GM18507 (cell line): Measurements from ENCODE around the gene KRT6A.
"Not testable (repeated sequence)": the region's sequence is repeated elsewhere in the genome, so short reads cannot be mapped to it uniquely, and the experiment has no call there.

Experiments
- DNase-seq: peaks from one replicate; pipeline ENCODE4 v3.0.0; 2011; ENCODE audit warnings: low read depth; ENCODE audit not compliant: insufficient read length; ENCODE audit errors: extremely low spot score
- FAIRE-seq: peaks from 2 replicates; lab custom pipeline; 2011; peaks lifted over from hg19 to GRCh38; lab: Jason Lieb, UNC

The KRT6A gene

DNA sequence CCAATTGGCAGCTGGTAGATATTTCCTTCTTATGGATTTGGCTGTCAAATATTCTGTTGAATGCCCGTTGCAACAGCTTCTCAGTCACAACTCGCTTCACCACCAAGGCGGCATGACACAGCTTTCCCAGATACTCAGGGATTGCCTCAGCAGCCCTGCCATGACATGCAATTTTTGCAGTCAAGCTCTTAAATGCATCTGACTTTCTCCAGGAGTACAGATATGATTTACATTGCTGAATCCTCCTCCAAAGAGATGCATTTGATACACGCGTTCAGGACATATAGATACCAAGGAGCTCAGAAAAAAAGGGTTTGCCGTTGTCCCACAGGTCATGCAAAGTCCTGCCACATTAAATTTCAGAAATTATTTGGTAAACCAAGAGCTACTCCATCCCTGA lies 20.7 kb upstream of the KRT6A start:
- DNase-seq: no peak

DNA sequence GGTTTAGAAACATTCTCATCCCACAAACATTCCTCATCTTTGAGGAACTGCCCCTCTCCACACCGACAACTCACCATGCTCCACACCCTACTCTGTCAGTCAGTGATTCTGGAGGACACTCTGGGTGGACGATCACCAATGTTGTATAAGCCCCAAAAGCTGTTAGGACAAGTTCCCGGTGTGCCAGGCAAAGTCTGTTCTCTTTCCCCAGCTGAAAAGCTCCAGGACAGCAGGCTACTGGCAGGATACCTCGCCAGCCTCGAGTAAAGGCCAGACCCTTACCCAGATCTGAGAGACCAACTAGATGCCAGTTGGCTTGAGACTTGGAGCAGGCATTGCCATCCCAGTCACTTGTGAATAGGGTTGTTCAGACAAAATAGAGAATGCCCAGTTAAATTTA lies 15.2 kb upstream of the KRT6A start:
- no peak for FAIRE-seq
- DNase-seq: no peak

More for the DNA sequence above, 20.7 kb upstream of the KRT6A start:
- FAIRE-seq: no peak

DNA sequence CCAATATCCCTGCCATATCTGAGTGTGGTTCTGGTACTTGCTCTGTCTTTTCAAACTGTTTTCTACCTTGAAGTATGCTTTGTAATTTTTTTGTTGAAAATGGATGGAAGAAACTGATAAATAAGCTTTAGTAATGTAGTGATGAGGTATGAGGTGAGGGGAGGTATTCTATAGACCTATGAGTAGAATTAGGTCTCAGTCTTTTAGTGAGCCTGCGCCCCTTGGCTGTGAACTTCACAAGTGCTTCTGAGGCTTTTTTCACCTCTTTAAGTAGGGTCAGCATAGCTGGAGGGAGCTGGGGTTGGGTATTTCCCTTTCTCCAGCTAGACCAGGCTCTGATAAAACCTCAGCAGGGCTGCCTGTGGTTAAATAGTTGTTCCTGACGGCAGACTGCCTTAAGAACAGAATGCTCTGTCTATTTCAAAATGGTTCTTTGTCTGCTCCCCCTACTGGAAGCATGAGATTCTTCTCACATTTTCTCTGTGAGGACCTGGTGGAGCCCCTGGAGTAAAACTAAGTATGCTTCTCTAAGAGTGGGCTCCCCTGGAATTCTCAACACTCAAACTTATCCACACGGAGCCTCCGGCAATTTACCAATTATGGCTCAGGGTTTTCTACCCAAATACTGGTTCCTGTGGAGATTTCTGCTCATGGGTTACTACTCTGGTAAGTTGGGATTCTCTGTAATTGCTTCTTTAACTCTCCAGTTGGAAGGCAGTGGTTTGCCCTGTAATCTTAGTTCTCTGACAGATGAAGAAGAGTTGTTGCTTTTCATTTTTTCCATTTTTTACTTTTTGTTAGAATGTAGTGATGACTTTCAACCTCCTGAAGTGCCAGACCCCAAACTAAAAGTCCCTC lies 14.0 kb upstream of the KRT6A start:
- FAIRE-seq (peak; percentile 44), DNase-seq (no peak)

DNA sequence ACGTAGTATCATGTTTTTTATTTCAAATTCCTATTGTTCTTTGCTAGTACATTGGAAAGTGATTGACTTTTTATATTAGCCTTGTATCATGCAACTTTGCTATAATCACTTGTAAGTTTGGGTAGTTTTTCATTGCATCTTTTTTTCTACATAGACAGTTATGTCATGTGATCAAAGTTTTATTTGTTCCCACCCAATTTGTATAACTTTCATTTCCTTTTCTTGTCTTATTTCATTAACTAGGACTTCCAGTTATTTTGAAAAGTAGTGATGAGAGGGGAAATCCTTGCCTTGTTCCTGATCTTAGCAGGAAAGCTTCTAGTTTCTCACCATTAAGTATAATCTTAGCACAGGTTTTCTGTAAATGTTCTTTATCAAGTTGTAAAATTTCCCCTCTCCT lies 9.8 kb upstream of the KRT6A start:
- DNase-seq: no peak
- FAIRE-seq: no peak

DNA sequence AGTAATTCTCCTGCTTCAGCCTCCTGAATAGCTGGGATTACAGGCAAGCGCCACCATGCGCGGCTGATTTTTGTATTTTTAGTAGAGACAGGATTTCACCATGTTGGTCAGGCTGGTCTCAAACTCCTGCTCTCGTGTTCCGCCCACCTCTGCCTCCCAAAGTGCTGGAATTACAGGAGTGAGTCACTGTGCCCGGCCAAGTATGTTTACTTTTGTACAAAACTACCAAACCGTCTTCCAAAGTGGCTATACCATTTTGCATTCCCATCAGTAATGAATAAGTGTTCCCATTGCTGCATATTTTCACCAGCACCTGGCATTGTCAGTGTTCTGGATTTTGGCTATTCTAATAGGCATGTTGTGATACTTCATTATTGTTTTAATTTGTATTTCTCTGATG lies 8.4 kb upstream of the KRT6A start:
- DNase-seq: no peak
- no peak for FAIRE-seq

DNA sequence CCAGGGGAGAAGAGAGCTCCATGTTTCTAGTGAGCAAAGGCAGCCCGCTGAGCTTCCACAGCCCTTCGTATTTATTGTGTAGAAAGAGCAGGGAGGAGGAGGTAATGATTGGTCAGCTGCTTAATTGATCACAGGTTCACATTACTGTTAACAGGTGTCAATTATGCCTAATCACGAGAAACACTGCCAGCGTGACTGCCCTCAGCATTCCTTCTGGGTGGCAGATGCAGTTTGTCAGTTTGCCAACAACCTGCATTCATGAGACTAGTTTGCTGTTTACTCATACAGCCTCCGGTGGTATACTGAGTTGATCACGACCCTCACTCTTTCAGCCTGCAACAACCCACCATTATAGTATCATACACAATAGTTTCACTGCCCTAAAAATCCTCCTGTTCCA lies 7.5 kb upstream of the KRT6A start:
- not testable (repeated sequence) for DNase-seq

DNA sequence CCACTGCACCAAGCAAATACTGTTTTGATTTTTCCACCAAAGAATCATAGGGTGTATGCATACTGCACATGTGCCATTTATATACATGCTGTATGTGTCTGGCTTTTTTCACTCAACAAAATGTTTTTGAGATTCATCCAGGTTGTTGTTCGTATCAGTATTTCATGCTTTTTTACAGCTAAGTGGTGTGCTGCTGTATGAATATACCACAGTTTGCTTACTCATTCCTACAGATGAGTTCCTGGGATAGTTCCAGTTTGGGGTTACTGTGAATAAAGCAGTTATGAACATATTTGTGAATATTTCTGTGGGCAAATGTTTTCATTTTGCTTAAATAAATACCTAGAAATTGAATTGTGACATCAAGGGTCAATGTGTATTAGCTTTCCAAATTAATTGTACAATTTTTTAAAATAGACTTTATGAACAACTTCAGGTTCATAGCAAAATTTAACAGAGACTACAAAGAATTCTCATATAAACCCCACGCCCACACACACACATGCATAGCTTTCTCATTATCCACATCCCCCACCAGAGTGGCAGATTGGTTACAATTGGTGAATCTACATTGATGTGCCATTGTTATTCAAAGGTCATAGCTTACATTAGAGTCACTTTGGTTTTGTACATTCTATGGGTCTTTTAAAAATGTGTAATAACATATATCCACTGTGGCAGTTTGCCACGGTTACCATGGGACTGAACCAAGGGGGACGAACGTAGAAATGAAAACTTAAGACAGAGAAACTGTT lies 6.9 kb upstream of the KRT6A start:
- no peak for DNase-seq
- FAIRE-seq: no peak

More for the DNA sequence above, 7.5 kb upstream of the KRT6A start:
- FAIRE-seq: not testable (repeated sequence)

DNA sequence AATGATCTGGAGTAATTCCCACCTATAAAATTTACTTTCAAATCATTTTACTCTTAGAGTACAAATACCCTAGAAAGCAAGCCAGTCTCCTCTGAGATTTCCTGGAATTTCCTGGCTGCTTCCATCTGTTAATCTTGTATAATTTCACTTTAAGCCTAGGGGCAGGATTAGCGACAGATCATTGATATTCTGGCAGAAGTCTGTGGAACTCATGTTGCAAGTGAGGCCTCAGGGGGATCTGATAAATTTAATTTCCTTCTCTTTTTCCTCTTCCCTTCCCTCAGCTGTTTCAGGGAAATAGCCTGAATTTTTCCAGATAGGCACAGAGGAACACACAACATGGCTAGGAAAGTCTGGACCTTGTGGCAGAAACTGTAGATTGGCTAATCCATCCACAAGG lies 5.9 kb upstream of the KRT6A start:
- DNase-seq (no peak), FAIRE-seq (no peak)

DNA sequence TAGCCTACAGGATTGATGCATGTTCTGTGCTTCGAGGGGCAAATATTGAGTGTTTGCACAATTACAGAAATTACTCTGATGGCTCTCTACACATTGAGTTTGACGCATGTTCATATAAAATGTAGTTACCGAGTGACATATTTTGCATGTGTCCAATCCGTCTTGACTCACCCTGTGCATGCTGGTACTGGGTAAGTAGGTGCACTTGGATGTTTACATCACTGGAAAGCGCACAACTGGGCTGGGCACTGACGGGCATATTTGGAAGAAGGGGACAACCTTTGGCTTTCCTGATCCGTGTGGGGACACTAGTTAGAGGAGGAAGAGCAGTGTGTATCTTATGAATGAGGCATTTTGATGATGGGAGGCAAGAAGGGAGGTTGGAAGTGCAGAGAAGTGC lies 4.9 kb upstream of the KRT6A start:
- FAIRE-seq (no peak), DNase-seq (no peak)

DNA sequence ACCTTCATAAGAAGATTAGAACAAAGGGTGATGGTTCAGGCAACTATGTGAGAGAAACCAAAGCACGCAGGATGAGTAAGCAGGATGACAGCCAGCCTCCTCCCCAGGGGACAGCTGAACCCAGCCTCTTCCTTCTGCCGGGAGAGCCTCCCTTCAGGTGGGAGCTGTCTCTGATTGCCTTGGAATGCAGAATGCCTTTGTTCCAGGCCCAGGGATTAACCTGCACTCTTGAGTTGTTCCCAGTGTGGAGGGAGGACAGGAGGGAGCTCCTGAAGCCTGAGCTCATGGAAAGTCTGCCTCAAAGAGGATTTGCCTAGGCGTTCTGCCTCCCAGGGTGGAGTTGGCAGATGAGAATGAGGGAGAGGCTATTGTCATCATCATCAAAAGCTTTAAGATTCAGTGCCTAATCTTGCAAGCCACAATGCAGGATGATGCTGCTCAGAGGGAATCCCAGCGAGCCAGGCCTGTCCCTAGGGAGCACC lies 3.6 kb upstream of the KRT6A start:
- FAIRE-seq (no peak), DNase-seq (no peak)

DNA sequence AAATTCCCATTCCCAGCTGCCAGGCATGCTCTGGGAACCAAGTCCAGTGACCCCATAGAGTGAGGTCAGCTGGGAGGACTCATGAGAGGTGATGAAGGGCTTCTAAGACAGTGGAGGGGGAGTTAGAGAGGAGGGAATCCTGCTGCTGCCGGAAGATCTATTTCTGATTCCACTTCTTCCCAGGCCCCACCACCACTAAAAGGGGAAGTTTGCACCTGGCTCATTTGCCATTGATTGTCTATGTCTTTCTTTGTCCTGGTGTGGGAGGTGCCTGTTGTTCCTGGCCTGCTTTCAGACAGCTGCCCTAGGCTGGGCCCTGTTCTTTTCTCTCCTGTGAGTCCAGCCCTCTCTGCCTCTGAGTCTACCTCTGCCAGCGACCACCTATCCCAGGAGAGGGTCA lies 3.0 kb upstream of the KRT6A start:
- DNase-seq (no peak), FAIRE-seq (no peak)

DNA sequence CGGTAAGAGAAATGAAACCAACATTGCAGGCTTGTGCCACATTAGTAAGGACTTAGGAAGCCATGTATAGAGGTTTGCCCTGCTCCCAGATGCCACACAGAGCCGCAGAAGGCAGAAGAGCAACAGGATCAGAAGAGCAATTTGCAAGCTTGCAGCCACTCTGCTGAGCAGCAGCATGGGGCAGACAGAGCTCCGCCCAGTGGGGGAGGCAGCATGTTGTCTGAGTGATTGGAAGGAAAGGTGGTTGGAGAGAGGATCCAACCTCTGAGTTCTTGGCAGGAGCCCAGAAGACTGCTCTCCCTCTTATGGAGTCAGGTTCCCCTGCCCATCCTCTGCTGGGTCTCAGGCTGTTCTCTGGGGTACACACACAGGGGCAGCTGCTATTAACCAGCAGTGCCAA lies 2.3 kb upstream of the KRT6A start:
- DNase-seq: no peak
- no peak for FAIRE-seq

DNA sequence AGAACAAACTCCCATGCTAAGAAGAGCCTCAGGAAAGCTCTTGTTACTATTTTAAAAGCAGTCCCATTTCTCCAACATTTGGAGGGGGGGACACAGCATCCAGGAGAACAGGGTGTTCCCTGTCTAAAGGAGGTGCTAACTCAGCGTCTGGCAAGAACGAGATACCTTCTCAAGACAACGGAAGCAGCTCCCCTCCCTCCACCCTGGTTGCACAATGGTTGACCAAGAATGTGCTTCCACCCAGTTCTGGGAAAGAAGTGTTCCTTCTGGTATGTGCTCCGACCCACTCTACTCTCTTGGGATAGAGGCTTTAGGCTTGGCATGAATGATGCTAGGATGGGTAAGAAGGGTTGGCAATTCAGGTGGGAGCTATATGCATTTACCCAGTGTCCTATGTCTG lies 1.5 kb upstream of the KRT6A start:
- no peak for DNase-seq
- FAIRE-seq: no peak

DNA sequence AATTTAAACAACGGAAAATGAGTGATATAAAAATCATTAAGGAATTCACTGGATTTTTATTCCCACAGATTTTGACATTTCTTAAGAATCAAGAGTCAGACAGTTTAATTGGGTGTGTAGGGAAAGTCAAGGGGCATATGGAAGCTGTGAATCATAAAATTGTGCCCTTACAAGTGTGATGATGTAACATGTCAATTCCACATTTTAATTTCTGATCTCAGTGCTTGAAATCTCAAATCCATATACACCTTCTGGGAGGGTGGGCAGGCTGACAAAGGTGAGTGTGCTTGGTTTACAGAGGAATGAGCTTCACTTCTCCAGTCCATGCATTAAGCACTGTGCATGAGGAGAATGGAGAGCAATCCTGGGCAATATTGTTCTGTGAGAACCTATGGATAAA lies 1.0 kb upstream of the KRT6A start:
- FAIRE-seq: no peak
- DNase-seq: no peak

DNA sequence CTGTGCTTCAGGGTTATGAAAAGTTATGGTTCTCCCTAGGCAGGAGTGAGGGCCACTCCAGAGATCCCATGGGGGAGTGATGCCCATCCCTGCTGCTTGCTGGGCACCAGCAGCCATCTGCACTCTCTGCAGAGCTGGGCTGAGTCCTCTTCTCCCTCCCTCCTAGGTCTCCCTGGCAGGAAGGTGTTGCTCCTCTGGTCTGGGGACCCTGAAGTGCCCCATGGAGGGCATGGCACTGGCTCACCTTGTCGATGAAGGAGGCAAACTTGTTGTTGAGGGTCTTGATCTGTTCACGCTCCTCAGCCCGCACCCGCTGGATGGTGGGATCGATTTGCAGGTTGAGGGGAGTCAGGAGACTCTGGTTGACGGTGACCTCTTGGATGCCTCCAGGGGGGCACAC lies 652 bp downstream of the KRT6A start:
- not testable (repeated sequence) for DNase-seq, FAIRE-seq

DNA sequence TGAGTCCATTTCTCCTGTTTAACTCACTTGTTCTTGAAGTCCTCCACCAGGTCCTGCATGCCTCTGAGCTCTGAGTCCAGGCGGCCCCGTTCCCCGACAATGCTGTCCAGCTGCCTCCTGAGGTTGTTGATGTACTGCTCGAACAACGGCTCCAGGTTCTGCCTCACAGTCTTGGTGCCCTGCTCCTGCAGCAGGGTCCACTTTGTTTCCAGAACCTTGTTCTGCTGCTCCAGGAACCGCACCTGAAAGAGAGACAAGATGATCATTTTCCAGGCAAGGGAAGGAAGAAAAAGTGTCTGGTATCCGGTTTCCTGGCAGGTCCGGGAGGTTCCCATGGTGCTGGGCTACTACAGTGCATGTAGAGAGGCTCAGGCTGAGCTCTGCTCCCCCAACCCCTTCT lies 1.6 kb downstream of the KRT6A start:
- DNase-seq, FAIRE-seq: not testable (repeated sequence)

DNA sequence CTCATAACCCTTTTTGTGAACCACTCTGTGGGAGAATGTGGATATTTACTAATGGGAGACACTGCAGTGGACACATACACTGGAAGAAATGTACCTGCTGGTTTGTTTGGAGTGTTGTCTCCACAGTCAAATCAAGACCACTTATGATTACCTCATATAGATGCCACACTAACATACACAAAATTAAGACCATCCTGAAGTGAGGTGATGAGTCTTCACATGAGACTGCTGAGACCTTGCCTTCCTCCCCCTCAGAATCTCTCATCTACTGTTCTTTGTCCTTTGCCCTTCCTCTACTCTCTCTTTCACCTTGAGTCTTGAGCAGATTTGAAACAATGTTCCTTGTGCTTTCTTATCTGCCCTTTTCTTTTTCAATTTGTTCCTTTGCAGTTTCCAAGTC lies 4.3 kb downstream of the KRT6A start:
- FAIRE-seq: no peak
- DNase-seq: no peak

DNA sequence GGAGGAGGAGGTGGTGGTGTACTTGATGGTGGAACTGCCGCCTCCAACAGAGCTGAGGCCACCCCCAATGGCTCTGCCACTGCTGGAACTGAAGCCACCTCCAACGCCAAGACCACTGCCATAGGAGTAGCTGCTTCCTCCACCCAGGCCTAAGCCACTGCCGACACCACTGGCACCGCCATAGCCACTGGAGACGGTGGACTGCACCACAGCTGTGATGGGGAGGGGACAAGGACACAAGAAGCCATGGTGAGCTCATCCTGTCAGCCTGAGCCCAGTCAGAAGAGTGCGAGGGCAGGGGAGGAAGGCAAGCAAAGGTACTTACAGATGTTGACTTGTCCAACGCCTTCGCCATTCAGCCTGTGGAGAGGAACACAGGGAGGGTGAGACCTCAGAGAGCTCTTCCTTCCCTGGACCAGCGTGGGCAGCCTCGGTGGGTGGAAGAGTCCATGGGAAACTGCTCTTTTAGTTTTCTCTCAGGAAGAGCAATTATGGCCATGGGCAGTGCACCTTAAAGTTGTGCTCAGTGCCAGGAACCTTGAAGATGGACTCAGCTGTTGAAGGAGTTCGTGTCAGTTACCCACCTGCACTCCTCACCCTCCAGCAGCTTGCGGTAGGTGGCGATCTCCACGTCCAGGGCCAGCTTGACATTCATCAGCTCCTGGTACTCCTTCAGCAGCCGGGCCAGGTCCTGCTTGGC lies 5.2 kb downstream of the KRT6A start:
- FAIRE-seq, DNase-seq: not testable (repeated sequence)

DNA sequence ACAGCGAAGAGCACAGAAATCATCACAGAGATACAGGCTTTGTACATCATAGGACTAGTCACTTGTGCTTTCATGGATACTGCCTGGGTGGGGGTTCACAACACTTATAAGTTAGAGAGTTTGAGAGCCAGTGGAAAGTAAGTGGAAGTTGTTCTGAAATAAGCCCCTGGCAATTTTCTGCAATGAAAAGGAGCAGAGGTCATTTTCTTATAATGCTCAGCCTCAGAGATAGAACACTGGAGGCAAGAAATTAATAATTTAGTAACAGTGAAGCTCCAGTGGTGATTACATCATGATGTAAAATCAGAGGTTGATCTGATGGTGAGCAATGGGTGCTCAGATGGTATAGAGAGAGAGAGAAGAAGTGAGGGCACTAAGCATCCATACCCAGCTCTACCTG lies 5.8 kb downstream of the KRT6A start:
- no peak for FAIRE-seq
- no peak for DNase-seq
